Stomach (tissue), 9 donors: Measurements from ENCODE around the gene TBX2. TPM values are rescaled to one million over a fixed set of nuclear protein-coding genes. Genes with fewer than 3 reads are reported as not detected.
A peak's percentile ranks its signal among the peaks of the same experiment; 100 is the strongest.

Source experiments
- DNase-seq, 2 donors: peaks; one replicate each; pipeline versions ENCODE4 v3.0.0 to v3.0.0-alpha.2; 2013 to 2019
- H3K27ac ChIP-seq, 5 donors: fragments of 200-600 bp in 4 of 5; sonication (generic) in 4 of 5; one replicate each; pipeline ENCODE4 v1.5.1; 2013 to 2019; ENCODE audit warnings: mild to moderate bottlenecking in 1 of 5, moderate library complexity in 1 of 5
- H3K27me3 ChIP-seq, 3 donors: fragments of 200-600 bp; sonication (generic); one replicate each; pipeline ENCODE4 v1.5.1; 2017 to 2019; ENCODE audit warnings: mixed run types in 1 of 3
- H3K36me3 ChIP-seq, 4 donors: fragments of 200-600 bp; sonication (generic); 1 replicate in 3 of 4; 2 replicates in 1 of 4; pipeline ENCODE4 v1.5.1; 2016 to 2019
- H3K4me1 ChIP-seq, 4 donors: fragments of 200-600 bp; sonication (generic); one replicate each; pipeline ENCODE4 v1.5.1; 2016 to 2019
- H3K4me3 ChIP-seq, 4 donors: fragments of 200-600 bp; sonication (generic) in 3 of 4; one replicate each; pipeline ENCODE4 v1.5.1; 2016 to 2019; ENCODE audit warnings: mild to moderate bottlenecking in 1 of 4
- H3K9me3 ChIP-seq, 4 donors: fragments of 200-600 bp; sonication (generic); one replicate each; pipeline ENCODE4 v1.5.1; 2016 to 2019
- EP300 ChIP-seq: sonication (generic); formaldehyde crosslinking; IDR thresholded peaks from one replicate; pipeline ENCODE4 v1.6.1; 2017; ENCODE audit warnings: antibody characterized with exemption
- POLR2A ChIP-seq, 4 donors: fragments of 450-650 bp; IDR thresholded peaks; one replicate each; pipeline ENCODE4 v1.6.1; 2016; ENCODE audit warnings: antibody characterized with exemption in 4 of 4, control low read depth in 2 of 4, mild to moderate bottlenecking in 1 of 4, moderate library complexity in 1 of 4
- POLR2AphosphoS5 ChIP-seq, 3 donors: sonication (generic); formaldehyde crosslinking; IDR thresholded peaks; one replicate each; pipeline ENCODE4 v1.6.1; 2016; ENCODE audit warnings: antibody characterized with exemption in 3 of 3
- WGBS, 5 donors: extraction: QIAGEN DNeasy Blood & Tissue Kit in 3 of 5; methylation state at CpG; one replicate each; pipeline versions ENCODE4 v1.1.5 to v1.1.7; 2013 to 2018; 5-methylcytosine and 5-hydroxymethylcytosine counted together
- intact Hi-C: fragments of 100-400 bp; cut with DNase I; formaldehyde crosslinking; loops from one replicate; pipeline ENCODE4 v1.15.1; 2023; ENCODE audit warnings: low total_unique reads
- polyA plus RNA-seq, 3 donors: library from polyadenylated mRNA; stranded (reverse); fragments of 200-250 nt; gene quantifications; one replicate each; pipeline ENCODE4 v1.2.3, GENCODE V29; 2013
- total RNA-seq, 5 donors: library from RNA; depleted of rRNA; stranded (reverse); fragments of >200 nt; gene quantifications; one replicate each; pipeline versions ENCODE4 v1.1.0 to v1.2.3, GENCODE V29; 2014 to 2016
- TF ChIP-seq, protein P1 (sequence below), 7 experiments: fragments of 450-650 bp in 4 of 7; fragments of 200-600 bp in 3 of 7; sonication (generic) in 3 of 7; IDR thresholded peaks; one replicate each; pipeline ENCODE4 v1.5.1; 2016 to 2019; ENCODE audit warnings: antibody characterized with exemption in 7 of 7, control low read depth in 2 of 7, mild to moderate bottlenecking in 1 of 7
- donor health status: healthy with polysubstance abuse.
- donor health status: Bipolar disorder and iron deficiency.
- donor health status: healthy.

Gene TBX2
- total and polyA plus RNA-seq, 8 donors = 0.58 to 31.6 (median 22.1) TPM

DNA sequence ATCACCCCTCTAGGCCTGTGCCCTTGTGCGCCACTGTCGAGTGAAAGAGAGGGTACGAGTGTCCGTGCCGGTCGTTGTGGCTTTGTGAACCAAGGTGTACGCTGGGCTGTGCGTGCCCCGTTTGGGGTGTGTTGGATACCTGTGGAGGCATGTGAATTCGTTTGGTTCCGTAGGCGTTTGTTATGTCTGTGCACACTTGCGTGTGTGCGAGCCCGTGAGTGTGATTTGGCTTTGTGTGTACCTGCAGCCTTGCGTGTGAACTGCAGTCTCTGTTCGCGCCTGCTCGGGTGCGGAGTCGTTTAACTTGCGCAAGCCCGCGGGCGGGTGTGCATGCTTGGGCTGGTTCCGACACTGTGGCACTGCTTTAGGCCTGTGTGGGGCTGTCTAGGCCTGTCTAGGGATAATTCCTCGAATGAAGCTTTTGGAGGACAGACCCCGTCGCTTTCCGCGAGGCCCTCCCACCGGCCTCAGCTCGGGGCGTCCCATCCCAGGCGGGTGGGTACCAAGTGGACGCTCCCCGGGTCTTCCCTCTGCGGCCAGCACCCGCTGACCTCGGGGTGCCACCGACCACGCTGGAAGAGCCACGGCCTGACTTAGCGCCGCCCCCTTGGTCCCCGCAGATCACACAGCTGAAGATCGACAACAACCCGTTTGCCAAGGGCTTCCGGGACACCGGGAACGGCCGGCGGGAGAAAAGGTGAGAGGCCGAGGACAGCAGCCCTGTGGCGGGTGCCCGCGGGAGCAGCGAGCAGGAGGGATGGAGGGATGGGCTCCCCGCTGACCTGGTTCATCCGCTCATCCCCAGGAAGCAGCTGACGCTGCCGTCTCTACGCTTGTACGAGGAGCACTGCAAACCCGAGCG, 4.4 kb downstream of the TBX2 start:
- peaks cover 32 to 100% (median 89%) of the 10 kb centered on the region in 3 donors for H3K27me3 ChIP-seq
- 9 to 24% (median 13%) methylated on average over 41 to 66 of the region's 66 CpGs for WGBS, 5 donors
- TF ChIP-seq POLR2A (IDR thresholded peaks at IDR 0.05) (no peak), EP300 (no peak), POLR2AphosphoS5 (IDR thresholded peaks at IDR 0.05) (peak in 1 of 3 donors; percentile 3)
- TF ChIP-seq, protein P1, sequence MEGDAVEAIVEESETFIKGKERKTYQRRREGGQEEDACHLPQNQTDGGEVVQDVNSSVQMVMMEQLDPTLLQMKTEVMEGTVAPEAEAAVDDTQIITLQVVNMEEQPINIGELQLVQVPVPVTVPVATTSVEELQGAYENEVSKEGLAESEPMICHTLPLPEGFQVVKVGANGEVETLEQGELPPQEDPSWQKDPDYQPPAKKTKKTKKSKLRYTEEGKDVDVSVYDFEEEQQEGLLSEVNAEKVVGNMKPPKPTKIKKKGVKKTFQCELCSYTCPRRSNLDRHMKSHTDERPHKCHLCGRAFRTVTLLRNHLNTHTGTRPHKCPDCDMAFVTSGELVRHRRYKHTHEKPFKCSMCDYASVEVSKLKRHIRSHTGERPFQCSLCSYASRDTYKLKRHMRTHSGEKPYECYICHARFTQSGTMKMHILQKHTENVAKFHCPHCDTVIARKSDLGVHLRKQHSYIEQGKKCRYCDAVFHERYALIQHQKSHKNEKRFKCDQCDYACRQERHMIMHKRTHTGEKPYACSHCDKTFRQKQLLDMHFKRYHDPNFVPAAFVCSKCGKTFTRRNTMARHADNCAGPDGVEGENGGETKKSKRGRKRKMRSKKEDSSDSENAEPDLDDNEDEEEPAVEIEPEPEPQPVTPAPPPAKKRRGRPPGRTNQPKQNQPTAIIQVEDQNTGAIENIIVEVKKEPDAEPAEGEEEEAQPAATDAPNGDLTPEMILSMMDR (IDR thresholded peaks at IDR 0.05) = no peak
- H3K36me3 ChIP-seq = peaks cover 0 to 6% (median 3%) of the 10 kb centered on the region in 4 donors
- DNase-seq = peak in 1 of 2 donors; percentile 56
- peak overlapping the region; percentile 16 to 85 (median 73) for H3K27ac ChIP-seq
- peak overlapping the region; percentile 28 to 75 (median 54) for H3K4me3 ChIP-seq
- no peaks in the 10 kb centered on the region for H3K9me3 ChIP-seq
- H3K4me1 ChIP-seq = peaks cover 28 to 79% (median 69%) of the 10 kb centered on the region in 4 donors
- intact Hi-C loops = no loop called here

DNA sequence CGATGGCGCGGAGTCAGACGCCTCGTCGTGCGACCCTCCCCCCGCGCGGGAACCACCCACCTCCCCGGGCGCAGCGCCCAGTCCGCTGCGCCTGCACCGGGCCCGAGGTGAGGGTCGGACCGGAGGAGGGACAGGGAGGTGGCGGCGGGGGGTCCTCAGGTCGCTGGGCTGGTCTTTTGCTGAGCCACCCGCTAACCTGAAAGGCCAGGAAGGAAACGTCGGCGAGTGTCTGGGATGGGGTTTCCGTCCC, 4.9 kb downstream of the TBX2 start:
- no peak for DNase-seq
- 5 to 22% (median 6%) methylated on average over 20 to 27 of the region's 27 CpGs for WGBS, 5 donors
- no peak for TF ChIP-seq EP300
- TF ChIP-seq POLR2AphosphoS5 (IDR thresholded peaks at IDR 0.05) = no peak
- no peak for TF ChIP-seq POLR2A (IDR thresholded peaks at IDR 0.05)
- TF ChIP-seq, protein P1 (IDR thresholded peaks at IDR 0.05) = no peak
- peaks cover 22 to 78% (median 67%) of the 10 kb centered on the region in 4 donors for H3K4me1 ChIP-seq
- H3K9me3 ChIP-seq = no peaks in the 10 kb centered on the region
- H3K4me3 ChIP-seq = peak overlapping the region; percentile 28 to 75 (median 54)
- peaks cover 0 to 6% (median 3%) of the 10 kb centered on the region in 4 donors for H3K36me3 ChIP-seq
- intact Hi-C loops = no loop called here
- peak overlapping the region; percentile 52 to 85 (median 73) for H3K27ac ChIP-seq
- peaks cover 27 to 100% (median 87%) of the 10 kb centered on the region in 3 donors for H3K27me3 ChIP-seq

DNA sequence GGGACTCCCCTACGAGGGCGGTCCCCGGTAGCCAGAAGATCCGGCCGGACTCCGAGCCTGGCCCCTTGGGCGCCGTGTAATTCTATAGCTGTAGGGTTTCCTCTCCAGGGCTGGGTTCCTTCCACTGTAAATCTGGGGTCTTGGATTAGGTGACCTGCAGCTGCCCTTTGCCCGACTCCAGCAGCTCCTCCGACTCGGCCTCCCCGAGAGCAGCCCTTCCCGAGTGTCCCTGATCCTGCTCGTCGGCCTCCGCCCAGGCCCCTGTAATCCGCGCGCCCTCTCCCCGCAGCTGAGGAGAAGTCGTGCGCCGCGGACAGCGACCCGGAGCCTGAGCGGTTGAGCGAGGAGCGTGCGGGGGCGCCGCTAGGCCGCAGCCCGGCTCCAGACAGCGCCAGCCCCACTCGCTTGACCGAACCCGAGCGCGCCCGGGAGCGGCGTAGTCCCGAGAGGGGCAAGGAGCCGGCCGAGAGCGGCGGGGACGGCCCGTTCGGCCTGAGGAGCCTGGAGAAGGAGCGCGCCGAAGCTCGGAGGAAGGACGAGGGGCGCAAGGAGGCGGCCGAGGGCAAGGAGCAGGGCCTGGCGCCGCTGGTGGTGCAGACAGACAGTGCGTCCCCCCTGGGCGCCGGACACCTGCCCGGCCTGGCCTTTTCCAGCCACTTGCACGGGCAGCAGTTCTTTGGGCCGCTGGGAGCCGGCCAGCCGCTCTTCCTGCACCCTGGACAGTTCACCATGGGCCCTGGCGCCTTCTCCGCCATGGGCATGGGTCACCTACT, 5.5 kb downstream of the TBX2 start:
- H3K4me3 ChIP-seq = peak overlapping the region; percentile 28 to 75 (median 54)
- peak in 1 of 2 donors; percentile 48 for DNase-seq
- TF ChIP-seq POLR2AphosphoS5 (IDR thresholded peaks at IDR 0.05) (no peak), EP300 (no peak), POLR2A (IDR thresholded peaks at IDR 0.05) (no peak)
- TF ChIP-seq, protein P1 (IDR thresholded peaks at IDR 0.05) = no peak
- intact Hi-C loops = no loop called here
- peaks cover 25 to 81% (median 70%) of the 10 kb centered on the region in 4 donors for H3K4me1 ChIP-seq
- peak overlapping the region; percentile 52 to 85 (median 73) for H3K27ac ChIP-seq
- no peaks in the 10 kb centered on the region for H3K9me3 ChIP-seq
- WGBS, 5 donors = 6 to 31% (median 9%) methylated on average over 26 to 71 of the region's 71 CpGs
- peaks cover 0 to 6% (median 3%) of the 10 kb centered on the region in 4 donors for H3K36me3 ChIP-seq
- peaks cover 25 to 100% (median 90%) of the 10 kb centered on the region in 3 donors for H3K27me3 ChIP-seq
